ENCODE results near the gene SGSM1. TPM values are rescaled to one million over a fixed set of nuclear protein-coding genes. Genes with fewer than 3 reads are reported as not detected.

SGSM1 gene
- total and polyA plus RNA-seq, 10 of the 15 experiments (the other 5 are each of a cell fraction or from before 2014, with no cell fraction given), result not detected

- CTCF ChIA-PET, result no interaction called here
- Histone ChIP-seq H3K4me2 (ENCODE audit: control insufficient read depth, insufficient read depth) (no peak overlapping the region), H3K9ac (ENCODE audit: control insufficient read depth, insufficient read depth, low read length) (no peak overlapping the region), H3K9me3 (replicated peaks; ENCODE audit: control insufficient read depth, insufficient read depth, low read length) (no peaks in the 10 kb centered on the region), H4K20me1 (ENCODE audit: control insufficient read depth, insufficient read depth) (no peaks in the 10 kb centered on the region), H3K4me1 (ENCODE audit: control insufficient read depth, insufficient read depth, low read length) (no peaks in the 10 kb centered on the region), H3K27me3 (replicated peaks in 1 of 2; ENCODE audit: control insufficient read depth in 2 of 2, insufficient read depth in 2 of 2, low read length in 1 of 2) (no peaks in the 10 kb centered on the region; a peak in 1 of 4 replicates), H3K79me2 (ENCODE audit: control insufficient read depth, insufficient read depth, low read length) (no peaks in the 10 kb centered on the region), H3K4me3 (no peak overlapping the region), H2AFZ (ENCODE audit: control insufficient read depth, low read depth, low read length) (no peak overlapping the region), H3K27ac (ENCODE audit: control insufficient read depth, insufficient read depth) (no peak overlapping the region), H3K36me3 (ENCODE audit: control insufficient read depth in 2 of 2, insufficient read depth in 2 of 2, low read length in 1 of 2) (no peaks in the 10 kb centered on the region)
- no TSS peak for BruUV-seq (replicated peaks)
- in situ Hi-C loops (cut with MboI), result no loop called here
- SMC1A ChIA-PET (ENCODE audit: uncharacterized antibody, unreplicated experiment), result no interaction called here
- intact Hi-C loops (cut with micrococcal nuclease; ENCODE audit: unreplicated experiment), result no loop called here
- DNase-seq (ENCODE audit: low read depth, low spot score) (no peak), ATAC-seq (no peak), FAIRE-seq (no peak)
- POLR2A ChIA-PET, result no interaction called here
- WGBS (ENCODE audit: insufficient coverage, insufficient replicate concordance, low lambda C conversion rate, missing lambda C conversion rate), result 43% methylated on average over 20 of the region's 20 CpGs
- RAD21 ChIA-PET (ENCODE audit: unreplicated experiment), result no interaction called here
- TF ChIP-seq SREBF2 (IDR thresholded peaks at IDR 0.05; ENCODE audit: low read length), result no peak
- no peak for TF ChIP-seq WRNIP1 (IDR thresholded peaks at IDR 0.05; ENCODE audit: borderline replicate concordance, low read depth, low read length)
- no peak for TF ChIP-seq SUZ12 (IDR thresholded peaks at IDR 0.05; ENCODE audit: unreplicated experiment)
- no peak for TF ChIP-seq NR2C2 (IDR thresholded peaks at IDR 0.05; ENCODE audit: borderline replicate concordance, control insufficient read depth, insufficient read length, low read depth)
- no peak for TF ChIP-seq BCL11A (IDR thresholded peaks at IDR 0.05; ENCODE audit: low read depth, low read length)
Observed at GRCh38 chr22:24893341-24894070, 87.5 kb downstream of the SGSM1 start.

- Histone ChIP-seq H3K36me3 (ENCODE audit: control insufficient read depth in 2 of 2, insufficient read depth in 2 of 2, low read length in 1 of 2) (no peaks in the 10 kb centered on the region), H3K79me2 (ENCODE audit: control insufficient read depth, insufficient read depth, low read length) (no peaks in the 10 kb centered on the region), H3K27ac (ENCODE audit: control insufficient read depth, insufficient read depth) (no peak overlapping the region), H3K4me1 (ENCODE audit: control insufficient read depth, insufficient read depth, low read length) (no peaks in the 10 kb centered on the region), H3K9ac (ENCODE audit: control insufficient read depth, insufficient read depth, low read length) (no peak overlapping the region), H3K9me3 (replicated peaks; ENCODE audit: control insufficient read depth, insufficient read depth, low read length) (no peaks in the 10 kb centered on the region), H2AFZ (ENCODE audit: control insufficient read depth, low read depth, low read length) (no peak overlapping the region), H3K4me3 (no peak overlapping the region), H3K4me2 (ENCODE audit: control insufficient read depth, insufficient read depth) (no peak overlapping the region), H3K27me3 (replicated peaks in 1 of 2; ENCODE audit: control insufficient read depth in 2 of 2, insufficient read depth in 2 of 2, low read length in 1 of 2) (no peaks in the 10 kb centered on the region; a peak in 1 of 4 replicates), H4K20me1 (ENCODE audit: control insufficient read depth, insufficient read depth) (no peaks in the 10 kb centered on the region)
- CTCF ChIA-PET, result no interaction called here
- RAD21 ChIA-PET (ENCODE audit: unreplicated experiment), result no interaction called here
- POLR2A ChIA-PET, result no interaction called here
- no peak for FAIRE-seq
- intact Hi-C loops (cut with micrococcal nuclease; ENCODE audit: unreplicated experiment) (no loop called here), in situ Hi-C loops (cut with MboI) (no loop called here)
- no peak for ATAC-seq
- SMC1A ChIA-PET (ENCODE audit: uncharacterized antibody, unreplicated experiment), result no interaction called here
- DNase-seq (ENCODE audit: low read depth, low spot score), result no peak
- no TSS peak for BruUV-seq (replicated peaks)
- 50% methylated on average over 16 of the region's 16 CpGs for WGBS (ENCODE audit: insufficient coverage, insufficient replicate concordance, low lambda C conversion rate, missing lambda C conversion rate)
- TF ChIP-seq ESRRA (IDR thresholded peaks at IDR 0.05; ENCODE audit: low read length) (no peak), DPF2 (IDR thresholded peaks at IDR 0.05) (no peak), SUZ12 (IDR thresholded peaks at IDR 0.05; ENCODE audit: unreplicated experiment) (no peak), IRF4 (IDR thresholded peaks at IDR 0.05; ENCODE audit: low read depth, low read length) (no peak), ZNF687 (IDR thresholded peaks at IDR 0.05) (no peak), ZSCAN29 (IDR thresholded peaks at IDR 0.05) (no peak), CBFB (IDR thresholded peaks at IDR 0.05; ENCODE audit: low read depth) (no peak), ATF2 (IDR thresholded peaks at IDR 0.05; ENCODE audit: low read length) (no peak)
Observed at GRCh38 chr22:24894220-24894975, 88.4 kb downstream of the SGSM1 start.

Measured in GM12878 (cell line).